HG02571 (cell line): ENCODE results near the gene GRIP1.

Source experiments
- ATAC-seq: cut with Tn5 transposase; IDR thresholded peaks from one replicate; pipeline ENCODE4 v1.9.1; 2021; ENCODE audit warnings: mild to moderate bottlenecking, moderate library complexity; ENCODE audit not compliant: unreplicated experiment

Gene GRIP1

DNA sequence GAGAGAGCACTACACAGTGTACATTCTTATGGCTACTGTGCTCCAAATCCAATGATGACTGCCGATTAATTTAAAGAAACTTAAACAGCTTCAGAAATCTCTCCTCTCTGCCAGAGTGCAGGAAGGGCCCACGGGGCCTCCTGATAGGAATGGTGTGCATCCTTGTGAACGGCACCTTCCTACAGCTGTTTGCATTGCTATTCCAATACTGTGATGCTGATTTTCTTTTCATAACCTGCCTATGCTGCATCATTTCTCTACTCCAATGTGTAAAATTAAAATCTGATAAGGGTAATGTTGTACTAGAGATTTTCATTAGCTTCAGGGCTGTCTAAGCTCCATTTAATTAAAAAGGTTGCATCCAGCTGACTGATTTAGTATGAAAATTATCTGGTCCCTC, 217.5 kb downstream of the GRIP1 start:
- ATAC-seq = no peak

DNA sequence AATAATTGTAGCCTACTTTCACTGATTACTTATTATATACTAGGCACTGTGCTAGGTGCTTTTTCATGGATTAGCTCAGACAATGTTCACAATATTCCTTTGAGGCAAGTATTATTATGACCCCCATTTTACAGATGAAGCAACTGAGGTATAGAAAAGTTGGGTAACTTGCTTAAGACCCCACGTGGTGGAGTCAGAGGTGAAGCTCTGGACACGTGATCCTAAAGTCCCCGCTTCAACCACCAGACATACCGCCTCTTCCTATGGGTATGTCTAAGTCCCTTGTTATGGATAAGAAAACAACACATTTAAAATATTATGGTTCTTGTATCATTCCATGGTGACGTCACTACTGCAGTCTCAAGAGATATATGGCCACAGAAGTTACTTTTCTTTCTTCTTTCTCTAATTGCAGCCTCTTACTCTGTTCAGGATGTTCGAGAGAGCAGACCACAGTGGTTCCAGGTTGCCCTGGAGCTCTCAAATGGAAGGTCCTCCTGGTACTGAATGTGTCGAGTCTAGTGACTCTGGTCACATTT, 218.9 kb downstream of the GRIP1 start:
- no peak for ATAC-seq

DNA sequence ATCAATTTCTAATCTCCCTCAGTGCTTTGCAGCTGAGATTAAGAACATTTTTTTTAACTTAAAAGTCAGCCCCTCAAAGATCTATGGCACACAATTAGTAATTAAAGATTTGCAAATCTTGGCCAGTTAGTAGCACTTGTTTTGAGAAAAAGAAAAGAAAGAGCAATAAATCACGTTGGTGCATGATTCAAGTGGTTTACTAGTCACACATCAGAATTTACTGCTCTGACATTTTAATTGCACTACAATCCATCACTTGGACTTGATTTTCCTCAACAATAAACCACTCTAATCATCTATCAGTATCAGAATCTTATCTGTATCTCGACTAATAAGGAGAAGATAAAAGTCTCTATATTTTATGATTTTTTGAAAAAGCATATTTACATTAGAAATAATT, 222.3 kb downstream of the GRIP1 start:
- ATAC-seq = no peak

DNA sequence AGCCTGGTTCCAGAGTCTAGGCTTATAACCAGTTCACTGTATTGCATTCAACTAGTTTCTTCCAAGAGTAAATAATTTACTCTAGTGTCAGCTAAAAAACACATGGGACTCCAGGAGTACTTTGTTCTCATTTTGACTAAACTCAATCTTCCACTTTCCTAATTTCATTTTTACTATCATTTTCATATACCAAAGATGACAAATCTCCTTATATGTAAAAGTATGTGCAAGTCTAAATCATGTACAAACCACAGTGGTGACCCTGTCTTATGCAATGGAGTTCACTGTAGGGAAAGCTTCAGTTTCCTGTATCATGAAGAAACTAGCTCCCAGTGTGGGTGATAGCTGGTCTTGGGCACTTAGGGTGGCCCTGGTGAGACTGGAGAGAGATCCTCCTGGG, 225.0 kb downstream of the GRIP1 start:
- ATAC-seq = no peak

DNA sequence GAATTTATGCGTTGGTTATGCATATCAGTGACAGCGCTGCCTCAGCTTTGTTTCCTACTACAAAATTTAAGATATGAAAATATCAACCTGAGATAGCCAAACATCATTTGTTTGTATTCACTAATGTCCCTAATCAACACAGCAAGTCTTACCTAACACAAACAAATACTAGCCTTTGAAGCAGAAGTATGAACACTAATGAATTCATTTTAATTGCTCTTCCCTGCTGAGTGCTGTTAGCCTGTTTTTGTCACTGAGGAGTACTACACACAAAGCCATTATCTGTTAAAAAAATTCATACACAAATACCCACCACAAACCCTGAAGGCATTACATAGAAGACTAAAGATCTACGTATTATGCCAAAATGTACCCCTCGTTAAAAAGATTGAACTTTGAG, 225.8 kb downstream of the GRIP1 start:
- ATAC-seq = no peak

DNA sequence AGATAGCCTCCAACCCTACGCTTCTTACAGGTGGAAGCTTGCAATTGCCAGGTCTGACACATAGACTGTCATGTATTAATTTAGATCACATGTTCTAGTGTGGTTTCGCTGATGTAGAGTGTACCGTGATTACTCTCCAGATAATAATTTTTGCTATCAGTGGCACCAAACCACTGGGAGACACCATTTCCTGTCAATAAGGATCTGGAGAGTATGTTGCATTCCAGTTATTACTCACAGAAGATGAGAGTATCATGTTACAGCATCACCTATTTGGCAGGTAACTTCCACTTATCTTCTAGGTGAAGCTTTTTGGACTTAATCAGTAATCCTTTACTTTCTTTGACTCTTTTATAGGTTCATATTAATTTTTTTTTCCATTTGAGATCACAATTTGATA, 229.3 kb downstream of the GRIP1 start:
- no peak for ATAC-seq

DNA sequence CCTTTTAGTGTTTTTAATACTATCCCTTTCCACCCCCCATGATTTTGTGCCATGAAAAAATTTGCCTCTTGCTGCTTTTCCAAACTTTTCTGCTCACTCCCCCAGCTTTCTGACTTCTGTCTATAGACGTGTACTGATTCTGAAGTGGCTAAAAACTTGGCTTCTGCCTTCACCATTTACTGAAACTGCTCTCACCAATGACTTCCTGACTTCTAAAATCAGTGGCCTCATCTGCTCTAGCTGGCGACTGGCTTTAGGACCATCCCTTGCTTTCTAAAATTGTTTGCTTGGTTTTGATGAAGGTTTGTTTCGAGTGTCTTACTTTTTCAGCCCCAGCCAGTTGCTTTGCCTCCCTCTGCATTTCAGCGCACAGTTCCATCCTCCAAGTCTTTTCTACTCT, 231.2 kb downstream of the GRIP1 start:
- no peak for ATAC-seq

DNA sequence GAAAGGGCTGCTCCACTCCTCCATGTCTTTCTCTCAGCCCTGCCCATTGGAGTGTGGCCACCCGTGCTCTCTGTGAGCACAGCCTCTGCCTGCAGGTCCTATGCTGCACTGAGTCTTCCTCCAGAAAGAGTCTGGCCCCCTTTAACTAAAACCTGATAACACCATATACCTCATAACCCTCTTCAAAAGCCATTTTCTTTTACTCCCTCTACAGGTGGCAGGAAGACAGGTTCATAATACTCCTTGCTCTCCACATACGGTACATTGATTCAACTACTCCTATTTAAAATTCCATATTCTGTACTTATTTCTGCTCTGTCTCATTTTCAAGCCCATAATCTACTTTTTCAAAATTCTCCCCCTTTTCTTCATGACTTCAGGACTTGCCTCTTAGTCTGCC, 232.6 kb downstream of the GRIP1 start:
- no peak for ATAC-seq

DNA sequence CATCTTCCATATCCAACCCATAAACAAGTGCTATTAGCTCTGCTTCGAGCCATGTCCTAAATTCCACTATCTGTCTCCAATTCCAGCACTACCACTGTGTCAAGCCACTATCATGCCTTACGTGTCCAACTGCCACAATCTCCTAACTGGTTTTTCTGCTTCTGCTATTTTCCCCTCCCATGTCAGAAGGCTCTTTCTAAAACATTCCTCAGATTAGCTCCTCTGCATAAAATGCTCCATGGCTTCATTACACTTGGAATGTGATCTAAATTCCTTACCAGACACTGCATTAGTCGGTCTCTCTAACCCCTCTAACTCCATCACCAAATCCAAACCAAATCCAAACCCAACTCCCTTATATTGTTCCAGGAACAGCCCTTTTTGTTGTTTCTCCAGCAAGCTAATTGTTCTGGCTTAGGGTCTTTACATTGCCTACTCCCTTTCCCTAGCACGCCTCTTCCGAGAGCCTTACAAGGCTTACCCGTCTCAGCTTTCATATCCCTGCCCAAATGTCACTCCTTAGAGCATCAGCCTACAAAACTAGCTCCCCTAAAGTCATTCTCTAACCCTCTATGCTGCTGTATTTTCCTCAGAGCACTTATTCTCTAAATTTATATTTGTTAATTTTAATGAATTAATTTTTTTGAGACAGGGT, 236.8 kb downstream of the GRIP1 start:
- ATAC-seq = no peak

DNA sequence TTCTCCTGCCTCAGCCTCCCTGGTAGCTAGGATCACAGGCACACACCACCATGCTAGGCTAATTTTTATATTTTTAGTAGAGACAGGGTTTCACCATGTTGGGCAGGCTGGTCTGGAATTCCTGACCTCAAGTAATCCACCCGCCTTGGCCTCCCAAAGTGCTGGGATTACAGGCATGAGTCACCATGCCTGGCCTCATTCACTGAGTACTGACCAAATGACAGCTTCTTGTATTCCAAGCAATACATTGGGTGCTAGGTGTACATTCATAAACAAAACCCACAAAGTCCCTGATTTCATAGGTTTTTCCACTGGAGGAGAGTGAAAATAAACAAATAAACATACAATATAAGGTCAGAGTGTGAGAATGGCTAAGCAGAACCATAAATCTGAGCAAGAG, 240.3 kb downstream of the GRIP1 start:
- ATAC-seq = no peak

DNA sequence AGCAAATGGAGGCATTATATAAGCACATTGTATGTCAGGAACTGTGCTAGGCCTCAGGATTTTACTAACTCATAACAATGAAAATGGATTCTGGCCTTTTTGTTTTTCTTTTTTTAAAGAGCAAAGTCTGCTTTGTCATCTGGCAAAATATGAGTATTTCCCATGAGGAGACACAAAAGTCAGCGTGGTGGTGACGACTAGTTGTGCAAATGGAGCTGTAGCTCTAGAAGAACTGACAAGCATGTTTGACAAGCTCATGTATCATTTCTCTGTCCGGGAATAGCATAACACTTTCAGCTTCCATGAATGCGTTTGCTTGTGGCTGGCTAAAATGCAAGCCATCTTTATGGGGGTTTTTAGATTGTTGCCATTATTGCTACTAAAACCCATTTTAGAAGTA, 248.8 kb downstream of the GRIP1 start:
- ATAC-seq = no peak

DNA sequence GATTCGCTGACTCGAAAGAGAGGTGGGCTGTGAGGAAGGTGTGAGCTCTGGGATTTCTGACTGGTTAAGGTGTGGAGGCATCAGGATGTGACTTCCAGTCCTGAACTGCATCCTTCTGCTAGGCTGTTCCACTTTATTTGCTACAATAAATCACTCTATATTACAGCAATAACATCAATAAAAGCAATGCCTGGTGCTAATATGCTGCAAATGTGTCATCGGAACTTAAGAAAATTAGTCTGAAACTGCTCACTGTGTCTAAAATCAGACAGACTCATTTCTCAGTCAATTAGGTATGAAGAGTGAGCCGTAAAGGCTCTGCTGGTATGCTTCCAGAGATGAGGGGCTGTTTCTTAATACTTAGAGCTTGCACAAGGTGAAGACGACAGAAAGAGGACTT, 250.0 kb downstream of the GRIP1 start:
- no peak for ATAC-seq

DNA sequence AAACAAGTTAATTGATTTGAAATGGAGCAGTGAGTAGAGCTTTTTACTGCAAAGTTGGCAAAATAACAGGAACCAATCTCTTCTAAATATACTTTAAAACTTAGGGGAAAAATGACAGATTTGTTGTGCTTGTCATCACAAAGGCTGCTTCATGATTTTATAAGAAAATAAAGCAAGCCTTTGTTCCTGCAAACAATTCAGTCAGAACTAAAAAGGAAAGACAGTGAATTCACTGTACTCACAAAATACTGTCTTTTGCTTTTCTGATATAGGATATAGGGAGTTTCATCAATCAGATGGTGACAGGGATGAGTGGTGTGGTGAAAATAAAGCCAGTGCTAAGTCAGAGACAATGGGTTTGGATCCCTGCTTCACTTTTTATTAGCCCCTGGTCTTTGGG, 250.6 kb downstream of the GRIP1 start:
- no peak for ATAC-seq

DNA sequence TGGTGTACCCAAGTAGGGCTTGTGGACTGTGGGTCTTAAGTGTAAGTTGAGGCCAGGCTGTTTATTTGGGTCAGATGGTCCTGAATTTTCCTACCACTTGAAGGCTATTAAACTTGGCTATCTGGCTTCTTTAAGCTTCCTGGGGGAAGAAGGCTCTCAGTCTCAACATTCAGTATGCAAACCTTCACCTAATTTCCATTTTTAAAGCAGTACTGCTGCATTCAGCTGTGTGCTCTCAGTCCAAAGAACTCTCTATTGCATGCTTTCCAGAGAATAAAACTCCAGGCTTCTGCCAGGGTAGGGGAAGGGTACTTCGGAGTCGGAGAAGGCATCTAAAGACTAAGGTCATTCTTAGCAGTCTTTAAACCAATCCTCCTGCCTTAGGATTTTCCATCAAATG, 252.2 kb downstream of the GRIP1 start:
- ATAC-seq = no peak

DNA sequence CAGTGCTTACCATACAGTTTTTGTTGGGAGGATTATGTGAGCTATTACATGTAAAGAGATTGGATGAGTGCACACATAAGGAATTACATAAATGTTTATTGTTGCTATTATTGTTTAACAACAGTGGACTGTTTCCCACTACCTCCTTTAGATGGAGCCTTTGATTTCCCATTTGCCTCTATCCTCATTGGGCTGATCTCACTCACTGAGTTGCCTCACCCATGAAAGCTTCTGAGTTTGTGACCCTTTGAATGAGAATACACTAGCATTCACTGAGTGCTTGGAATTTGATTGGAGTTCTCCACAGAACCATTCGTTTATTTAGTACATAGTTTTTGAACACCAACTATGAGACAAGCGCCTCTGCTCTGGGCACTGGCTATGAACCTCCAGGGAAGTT, 255.6 kb downstream of the GRIP1 start:
- no peak for ATAC-seq

DNA sequence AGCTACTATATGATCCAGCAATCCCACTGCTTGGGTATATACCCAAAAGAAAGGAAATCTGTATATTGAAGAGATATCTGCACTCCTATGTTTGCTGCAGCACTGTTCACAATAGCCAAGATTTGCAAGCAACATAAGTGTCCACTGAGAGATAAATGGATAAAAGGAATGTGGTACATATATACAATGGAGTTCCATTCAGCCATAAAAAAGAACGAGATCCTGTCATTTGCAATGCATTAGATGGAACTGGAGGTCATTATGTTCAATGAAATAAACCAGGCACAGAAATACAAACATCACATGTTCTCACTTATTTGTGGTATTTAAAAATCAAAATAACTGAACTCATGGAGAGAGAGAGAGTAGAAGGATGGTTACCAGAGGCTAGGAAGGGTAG, 260.0 kb downstream of the GRIP1 start:
- no peak for ATAC-seq

DNA sequence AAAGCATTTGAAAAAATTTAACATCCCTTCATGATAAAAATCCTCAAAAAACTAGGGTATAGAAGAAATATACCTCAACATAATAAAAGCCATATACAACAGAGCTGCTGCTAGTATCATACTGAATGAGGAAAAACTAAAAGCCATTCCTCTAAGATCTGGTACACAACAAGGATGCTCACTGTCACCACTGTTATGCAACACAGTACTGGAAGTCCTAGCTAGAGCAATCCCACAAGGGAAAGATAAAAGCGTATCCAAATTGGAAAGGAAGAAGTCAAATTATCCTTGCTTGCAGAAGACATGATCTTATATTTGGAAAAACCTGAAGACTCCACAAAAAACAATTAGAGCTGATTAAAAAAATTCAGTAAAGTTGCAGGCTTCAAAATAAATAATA, 261.7 kb downstream of the GRIP1 start:
- ATAC-seq = no peak

DNA sequence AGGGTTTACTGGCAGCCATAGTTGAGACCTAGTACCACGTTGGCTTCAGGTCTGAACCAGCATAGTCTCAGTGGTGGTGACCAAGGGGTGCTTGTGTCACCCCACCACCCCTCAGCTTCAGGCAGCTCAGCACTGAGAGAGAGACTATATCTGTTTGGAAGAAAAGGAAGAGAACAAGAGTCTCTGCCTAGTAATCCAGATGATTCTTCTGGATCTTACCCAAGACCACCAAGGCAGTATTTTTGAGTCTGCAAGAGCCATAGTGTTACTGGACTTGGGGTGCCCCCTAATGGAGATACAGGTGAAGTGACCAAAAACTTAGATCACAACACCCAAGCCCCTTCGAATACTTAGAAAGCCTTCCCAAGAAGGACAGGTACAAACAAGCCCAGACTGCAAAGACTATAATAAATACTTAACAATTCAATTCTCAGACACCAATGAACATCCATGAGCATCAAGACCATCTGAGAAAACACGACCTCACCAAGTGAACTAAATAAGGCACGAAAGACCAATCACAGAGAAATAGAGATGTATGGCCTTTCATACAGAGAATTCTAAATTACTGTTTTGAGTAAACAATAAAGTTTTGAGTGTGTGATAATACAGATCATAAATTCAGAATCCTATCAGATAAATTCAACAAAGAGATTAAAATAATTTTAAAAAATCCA, 269.5 kb downstream of the GRIP1 start:
- no peak for ATAC-seq

DNA sequence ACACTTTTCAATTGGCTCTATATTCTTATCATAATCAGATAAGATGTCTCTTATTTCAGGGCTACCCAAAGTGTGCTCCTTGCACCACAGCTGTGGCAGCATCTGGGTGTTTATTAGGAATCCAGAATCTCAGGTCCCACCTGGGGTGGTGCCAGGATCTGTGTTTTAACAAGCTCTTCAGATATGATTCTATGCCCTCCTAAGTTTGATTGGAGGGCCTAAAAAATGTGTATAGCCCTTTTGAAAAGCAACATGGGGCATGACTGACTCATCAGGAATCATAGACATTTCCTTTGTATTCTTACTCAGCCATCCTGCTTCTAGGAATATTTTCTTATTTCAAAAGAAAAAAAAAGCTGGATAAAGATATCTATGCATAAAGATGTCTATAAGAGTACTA, 273.5 kb downstream of the GRIP1 start:
- no peak for ATAC-seq

DNA sequence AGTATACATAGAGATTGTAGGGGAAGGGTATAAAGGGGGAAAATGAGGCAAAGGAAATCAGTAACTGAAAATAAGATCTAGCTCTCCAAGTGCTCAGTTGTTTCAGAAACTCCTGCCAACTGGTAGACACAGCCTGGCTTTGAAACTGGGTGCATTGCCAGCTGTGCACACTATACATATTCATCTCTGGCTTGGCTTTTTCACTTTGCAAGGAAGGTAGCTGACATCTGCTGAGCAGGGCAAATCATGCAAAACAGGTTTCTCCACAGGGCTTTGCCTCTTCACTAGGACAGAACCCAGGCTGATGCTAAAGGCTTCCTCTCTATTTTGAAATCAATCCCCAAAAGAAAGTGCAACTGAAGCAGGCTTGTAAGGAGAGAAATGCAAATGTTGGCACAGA, 275.1 kb downstream of the GRIP1 start:
- ATAC-seq = peak; percentile 85

DNA sequence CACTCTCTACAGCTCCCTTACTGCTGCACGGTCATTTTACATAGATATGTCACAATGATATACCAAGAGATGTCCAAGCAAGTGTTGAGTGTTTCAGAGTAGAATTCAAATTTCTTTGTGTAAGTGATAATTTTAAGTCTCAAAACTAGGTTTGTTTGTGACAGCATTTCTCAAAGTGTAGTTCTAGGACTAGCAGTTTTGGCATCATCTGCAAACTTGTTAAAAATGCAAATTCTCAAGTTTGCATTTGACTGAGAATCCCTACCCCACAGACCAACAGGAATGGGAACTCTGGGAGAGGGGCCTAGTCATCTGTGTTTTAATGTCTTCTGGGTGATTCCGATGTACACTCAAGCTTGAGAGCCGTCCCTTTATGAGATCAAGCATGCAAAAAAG, 279.0 kb downstream of the GRIP1 start:
- ATAC-seq = no peak

DNA sequence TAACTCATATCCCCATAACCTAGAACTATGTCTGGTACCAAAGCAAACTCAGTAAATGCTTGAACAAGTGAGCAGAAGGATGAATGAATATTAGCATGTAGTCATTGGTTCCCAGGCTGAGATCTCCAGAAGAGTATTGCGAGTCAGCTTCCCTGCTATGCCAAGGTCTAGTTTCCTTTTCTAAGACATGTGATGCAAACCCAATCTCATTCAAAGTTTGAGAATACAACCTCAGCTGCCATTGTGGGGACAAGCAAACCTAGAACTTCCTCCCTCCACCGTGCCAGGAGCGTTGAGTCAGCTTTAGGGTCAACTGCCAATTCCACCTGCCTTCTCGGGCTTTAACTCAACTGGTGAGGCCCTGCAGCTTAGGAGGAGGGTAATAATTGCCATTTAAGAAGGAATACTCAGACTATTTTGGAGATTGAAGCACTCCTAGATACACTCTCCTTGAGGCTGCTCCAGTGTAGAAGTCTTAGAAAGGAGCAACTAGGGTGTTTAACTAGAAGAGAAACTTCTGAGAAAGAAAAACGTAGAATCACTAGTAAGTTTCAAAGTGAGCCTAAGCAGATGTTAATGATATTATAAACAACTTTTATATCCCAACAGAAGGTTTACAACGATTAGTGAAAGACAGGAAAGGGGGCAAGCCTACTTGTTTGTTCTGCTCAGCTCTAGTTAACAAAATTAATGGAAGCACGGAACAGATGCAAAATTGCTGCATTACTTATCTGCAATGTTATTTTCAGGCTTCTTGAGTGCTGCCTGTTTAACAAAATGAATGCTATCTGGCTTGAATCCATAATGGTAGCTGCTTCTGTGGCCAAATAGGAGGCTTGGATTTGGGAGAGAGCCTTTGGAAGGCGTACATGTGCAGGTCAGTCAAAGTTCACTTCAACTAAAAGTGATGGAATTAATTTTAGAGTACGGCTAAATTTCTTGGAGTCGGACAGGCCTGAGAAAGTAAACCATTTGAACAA, 279.7 kb downstream of the GRIP1 start:
- no peak for ATAC-seq
